Neuronal stem cell (in vitro differentiated cells): Measurements from ENCODE around the gene GOLGA6B.
"Not testable (repeated sequence)": the region's sequence is repeated elsewhere in the genome, so short reads cannot be mapped to it uniquely, and the experiment has no call there.

Experiments used
- DNase-seq: peaks from one replicate; pipeline ENCODE4 v3.0.0-alpha.2; 2013; ENCODE audit warnings: low spot score
- H2AFZ ChIP-seq: one replicate; pipeline ENCODE4 v1.6.1; 2013; ENCODE audit warnings: mild to moderate bottlenecking, low read length, inconsistent platforms
- H2AK5ac ChIP-seq: 2 replicates; pipeline ENCODE4 v1.6.1; 2013; ENCODE audit warnings: low read depth, mild to moderate bottlenecking, inconsistent platforms, low read length, moderate library complexity, mixed read lengths
- H2BK120ac ChIP-seq: 2 replicates; pipeline ENCODE4 v1.6.1; 2013; ENCODE audit warnings: low read depth, mild to moderate bottlenecking, inconsistent platforms, low read length, moderate library complexity, mixed read lengths
- H2BK12ac ChIP-seq: one replicate; pipeline ENCODE4 v1.6.1; 2013; ENCODE audit warnings: low read length, inconsistent platforms
- H2BK15ac ChIP-seq: 2 replicates; pipeline ENCODE4 v1.6.1; 2013; ENCODE audit warnings: mild to moderate bottlenecking, low read length, inconsistent platforms, mixed read lengths
- H2BK5ac ChIP-seq: one replicate; pipeline ENCODE4 v1.6.1; 2013; ENCODE audit warnings: inconsistent platforms, mild to moderate bottlenecking, low read length, moderate library complexity
- H3K14ac ChIP-seq: one replicate; pipeline ENCODE4 v1.6.1; 2013; ENCODE audit warnings: low read length, inconsistent platforms
- H3K18ac ChIP-seq: 2 replicates; pipeline ENCODE4 v1.6.1; 2013; ENCODE audit warnings: low read length, inconsistent platforms
- H3K23ac ChIP-seq: 2 replicates; pipeline ENCODE4 v1.6.1; 2013; ENCODE audit warnings: low read depth, mild to moderate bottlenecking, mixed read lengths, low read length, inconsistent platforms; ENCODE audit not compliant: poor library complexity
- H3K27ac ChIP-seq: replicated peaks from 3 replicates; pipeline ENCODE4 v1.5.1; 2013; ENCODE audit warnings: low read length, inconsistent platforms
- H3K27me3 ChIP-seq, 3 experiments: 2 replicates each; pipeline ENCODE4 v1.6.1; 2013; ENCODE audit warnings: low read length in 3 of 3, mild to moderate bottlenecking in 2 of 3, inconsistent platforms in 1 of 3, low read depth in 1 of 3, mixed read lengths in 1 of 3, moderate library complexity in 1 of 3; ENCODE audit not compliant: control insufficient read depth in 3 of 3, insufficient read depth in 3 of 3
- H3K36me3 ChIP-seq, 2 donors: replicated peaks in 1 of 2; 2 replicates each; pipeline ENCODE4 v1.6.1; 2013; ENCODE audit warnings: low read length in 2 of 2; ENCODE audit not compliant: control insufficient read depth in 2 of 2, insufficient read depth in 2 of 2
- H3K4ac ChIP-seq: 2 replicates; pipeline ENCODE4 v1.6.1; 2013; ENCODE audit warnings: inconsistent platforms, mild to moderate bottlenecking, low read length, moderate library complexity
- H3K4me1 ChIP-seq, 2 donors: 1 replicate in 1 of 2; 2 replicates in 1 of 2; pipeline ENCODE4 v1.6.1; 2013; ENCODE audit warnings: low read length in 2 of 2, low read depth in 1 of 2; ENCODE audit not compliant: control insufficient read depth in 2 of 2, insufficient read depth in 1 of 2
- H3K4me2 ChIP-seq: one replicate; pipeline ENCODE4 v1.6.1; 2013; ENCODE audit warnings: mild to moderate bottlenecking, low read length, inconsistent platforms; ENCODE audit not compliant: insufficient read depth, poor library complexity, severe bottlenecking
- H3K4me3 ChIP-seq, 2 donors: 2 replicates each; pipeline ENCODE4 v1.5.1; 2013; ENCODE audit warnings: low read length in 2 of 2, mild to moderate bottlenecking in 2 of 2, inconsistent platforms in 1 of 2, moderate library complexity in 1 of 2
- H3K79me1 ChIP-seq: one replicate; pipeline ENCODE4 v1.6.1; 2013; ENCODE audit warnings: low read depth, mild to moderate bottlenecking, inconsistent platforms, low read length, moderate library complexity
- H3K9ac ChIP-seq: one replicate; pipeline ENCODE4 v1.6.1; 2013; ENCODE audit warnings: mild to moderate bottlenecking, low read depth, low read length, inconsistent platforms; ENCODE audit not compliant: poor library complexity
- H3K9me3 ChIP-seq, 2 donors: replicated peaks in 1 of 2; 2 replicates each; pipeline versions ENCODE3 to v1.6.1; 2013; ENCODE audit warnings: low read length in 2 of 2, mild to moderate bottlenecking in 2 of 2, inconsistent platforms in 1 of 2, low read depth in 1 of 2, mixed read lengths in 1 of 2, moderate library complexity in 1 of 2; ENCODE audit not compliant: control insufficient read depth in 2 of 2, insufficient read depth in 1 of 2
- H4K8ac ChIP-seq: one replicate; pipeline ENCODE4 v1.6.1; 2013; ENCODE audit warnings: low read depth, mild to moderate bottlenecking, inconsistent platforms, low read length, moderate library complexity
- H4K91ac ChIP-seq: one replicate; pipeline ENCODE4 v1.6.1; 2013; ENCODE audit warnings: low read length, low read depth, mild to moderate bottlenecking, inconsistent platforms; ENCODE audit not compliant: poor library complexity
- WGBS, 2 donors: extraction: QIAGEN DNeasy Blood & Tissue Kit; methylation state at CpG; one replicate each; pipeline ENCODE4 v1.1.7; 2013; ENCODE audit warnings: missing lambda C conversion rate in 2 of 2, mixed read lengths in 1 of 2; ENCODE audit not compliant: insufficient read length in 2 of 2, insufficient replicate concordance in 1 of 2; ENCODE audit errors: extremely low coverage in 2 of 2; 5-methylcytosine and 5-hydroxymethylcytosine counted together

The GOLGA6B gene

GRCh38 chr15:72636519-72637282 lies 17.8 kb upstream of the GOLGA6B start:
- not testable (repeated sequence) for H3K23ac ChIP-seq, H4K91ac ChIP-seq, H4K8ac ChIP-seq, H3K4me1 ChIP-seq, H3K36me3 ChIP-seq, H3K27me3 ChIP-seq, H2AK5ac ChIP-seq, H3K9ac ChIP-seq, H2BK120ac ChIP-seq, H3K9me3 ChIP-seq, H3K14ac ChIP-seq, H3K18ac ChIP-seq, H3K27ac ChIP-seq, H3K4ac ChIP-seq, H2BK5ac ChIP-seq, H2BK12ac ChIP-seq, H2BK15ac ChIP-seq, H3K79me1 ChIP-seq
- WGBS, 2 donors, result no CpG with 5 or more reads among the region's 43 CpGs
- Histone ChIP-seq H3K4me3 (peak overlapping the region; percentile 47 to 73), H2AFZ (peak overlapping the region; percentile 68), H3K4me2 (peak overlapping the region; percentile 25)
- peak; percentile 53 for DNase-seq

- not testable (repeated sequence) for H3K4ac ChIP-seq, H2BK12ac ChIP-seq, H3K23ac ChIP-seq, H2AK5ac ChIP-seq, H4K91ac ChIP-seq, H3K36me3 ChIP-seq, H3K27ac ChIP-seq, H3K79me1 ChIP-seq, H2BK120ac ChIP-seq, H2BK15ac ChIP-seq, H3K4me2 ChIP-seq, H3K14ac ChIP-seq, H4K8ac ChIP-seq, H3K9ac ChIP-seq, H3K18ac ChIP-seq, H3K4me1 ChIP-seq, DNase-seq, H2BK5ac ChIP-seq, H3K27me3 ChIP-seq, H3K4me3 ChIP-seq, H3K9me3 ChIP-seq, H2AFZ ChIP-seq
- no CpG with 5 or more reads among the region's 26 CpGs for WGBS, 2 donors
These were observed 14.6 kb upstream of the GOLGA6B start for GRCh38 chr15:72639759-72640483.

GRCh38 chr15:72642271-72642670 lies 12.2 kb upstream of the GOLGA6B start:
- H3K36me3 ChIP-seq, H3K14ac ChIP-seq, H3K4me1 ChIP-seq, H3K4me3 ChIP-seq, H3K9ac ChIP-seq, H2BK5ac ChIP-seq, H2BK120ac ChIP-seq, H2BK15ac ChIP-seq, DNase-seq, H4K8ac ChIP-seq, H3K4ac ChIP-seq, H3K79me1 ChIP-seq, H2BK12ac ChIP-seq, H3K4me2 ChIP-seq, H3K23ac ChIP-seq, H2AFZ ChIP-seq, H3K9me3 ChIP-seq, H4K91ac ChIP-seq, H2AK5ac ChIP-seq, H3K27me3 ChIP-seq, H3K27ac ChIP-seq, H3K18ac ChIP-seq: not testable (repeated sequence)
- WGBS, 2 donors, result no CpG with 5 or more reads among the region's 2 CpGs

GRCh38 chr15:72648631-72649253 lies 5.8 kb upstream of the GOLGA6B start:
- H3K18ac ChIP-seq, H4K8ac ChIP-seq, H3K27me3 ChIP-seq, H3K4me1 ChIP-seq, H4K91ac ChIP-seq, H3K27ac ChIP-seq, H3K36me3 ChIP-seq, H2AFZ ChIP-seq, H3K79me1 ChIP-seq, H3K14ac ChIP-seq, H2BK15ac ChIP-seq, H2AK5ac ChIP-seq, H2BK120ac ChIP-seq, H3K9me3 ChIP-seq, H3K4me2 ChIP-seq, H3K9ac ChIP-seq, H2BK5ac ChIP-seq, H3K23ac ChIP-seq, H3K4me3 ChIP-seq, DNase-seq, H2BK12ac ChIP-seq, H3K4ac ChIP-seq: not testable (repeated sequence)
- WGBS, 2 donors, result no CpG with 5 or more reads among the region's 10 CpGs
